GM18951 (cell line): ENCODE measurements around the gene ENDOV.

Experiments used
- POLR2A ChIP-seq: IDR thresholded peaks from 4 replicates; pipeline ENCODE4 v1.6.1; 2011; ENCODE audit warnings: mild to moderate bottlenecking; ENCODE audit not compliant: insufficient read length, insufficient read depth; ENCODE audit errors: extremely low read depth
- in situ Hi-C: fragments of 300-500 bp; cut with MboI; formaldehyde crosslinking; loops from one replicate; pipeline ENCODE4 v1.12.0; 2022; ENCODE audit warnings: low sequenced_read_pairs, mixed read lengths, inconsistent platforms; ENCODE audit not compliant: unreplicated experiment

ENDOV gene

DNA sequence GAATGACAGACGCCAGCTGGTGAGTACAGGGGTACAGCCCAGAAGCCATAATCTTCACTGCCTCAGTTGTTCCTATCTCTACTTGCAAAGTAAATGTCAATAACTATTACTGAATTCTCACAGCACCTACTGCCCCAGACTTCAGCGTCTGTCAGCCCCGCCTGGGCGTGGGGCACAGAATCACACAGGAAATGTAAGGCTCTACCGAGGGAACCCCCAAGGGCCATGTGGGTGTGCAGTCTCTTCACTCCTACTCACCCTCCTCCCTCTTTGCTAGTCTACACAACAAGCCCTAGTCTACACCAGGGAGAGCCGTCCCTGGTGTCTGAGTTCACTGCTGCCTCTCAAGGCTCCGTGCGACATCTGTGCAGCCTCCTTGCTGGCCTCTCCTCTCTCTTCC is 57.0 kb downstream of the ENDOV start:
- no peak for TF ChIP-seq POLR2A
- in situ Hi-C loops: no loop called here

DNA sequence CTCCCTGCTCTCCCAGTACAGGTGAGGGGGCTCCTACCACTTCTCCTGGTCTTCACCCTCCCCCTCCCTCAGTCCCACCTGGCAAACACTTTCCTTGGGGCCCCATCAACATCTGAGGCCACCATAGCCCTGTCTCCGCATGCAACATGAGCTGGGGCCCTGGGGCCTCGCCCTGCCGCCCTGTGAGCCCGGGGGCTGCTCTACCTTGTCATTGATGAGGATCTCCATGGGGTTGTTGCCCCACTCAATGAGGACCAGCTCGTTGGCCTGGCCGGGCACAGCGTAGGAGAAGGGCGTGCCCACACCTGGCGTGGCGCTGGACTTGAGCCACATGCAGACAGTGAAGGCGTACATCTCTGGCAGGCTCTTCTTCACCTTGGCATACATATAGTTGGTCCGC is 58.0 kb downstream of the ENDOV start:
- in situ Hi-C loops: no loop called here
- TF ChIP-seq POLR2A: no peak

DNA sequence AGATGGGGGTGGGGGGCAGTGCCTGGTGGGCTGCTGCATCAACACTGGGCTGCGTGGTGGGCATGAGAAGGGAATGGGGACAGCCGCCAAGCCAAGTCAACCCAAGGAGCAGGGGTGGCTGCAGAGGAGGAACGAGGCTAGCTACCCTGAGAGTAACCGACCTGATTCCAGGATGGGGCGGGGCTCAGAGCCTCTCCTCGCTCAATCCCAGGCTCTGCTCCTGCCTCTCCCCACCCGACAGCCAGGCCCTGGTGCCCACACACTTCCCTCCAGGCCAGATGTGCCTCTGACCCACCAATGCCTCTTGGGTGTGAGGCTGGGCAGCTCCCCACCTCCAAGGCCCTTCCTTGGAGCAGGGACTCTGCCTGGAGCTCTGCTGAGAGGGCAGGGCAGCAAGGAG is 58.7 kb downstream of the ENDOV start:
- TF ChIP-seq POLR2A: no peak
- in situ Hi-C loops: no loop called here

DNA sequence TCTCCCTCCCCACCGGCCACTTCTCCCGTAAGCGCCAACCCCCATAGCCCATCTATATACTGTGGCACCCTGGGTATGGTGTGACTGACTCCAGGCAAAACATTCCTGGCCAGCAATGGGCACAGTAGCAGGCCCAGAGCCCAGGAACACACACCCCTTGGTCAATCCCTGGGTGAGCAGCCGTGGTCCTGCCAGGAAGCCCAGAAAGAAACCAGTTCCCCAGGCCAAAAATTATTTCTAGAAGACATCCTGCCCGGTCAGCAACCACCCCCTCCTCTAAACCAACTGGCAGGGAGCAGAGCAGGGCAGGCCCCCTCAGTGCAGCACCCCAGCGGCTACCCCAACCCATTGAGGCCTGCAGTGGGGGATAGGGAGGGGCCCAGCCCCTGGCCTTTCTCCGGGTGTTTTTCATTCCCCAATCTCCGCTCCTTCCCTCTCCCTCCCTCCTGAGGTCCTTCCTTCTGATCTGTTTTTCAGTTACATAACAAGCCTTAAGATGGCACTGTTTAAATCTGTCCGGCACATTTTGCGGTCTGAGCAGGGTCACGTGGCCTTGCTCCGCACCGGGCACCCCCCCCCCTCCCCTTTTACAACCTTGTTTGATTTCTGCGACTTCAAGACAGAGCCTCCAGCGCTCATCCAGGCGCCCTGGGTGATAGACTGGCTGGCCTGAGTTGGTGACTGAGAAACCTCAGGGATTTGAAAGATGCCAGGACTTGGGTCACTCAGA is 59.4 kb downstream of the ENDOV start:
- in situ Hi-C loops: no loop called here

DNA sequence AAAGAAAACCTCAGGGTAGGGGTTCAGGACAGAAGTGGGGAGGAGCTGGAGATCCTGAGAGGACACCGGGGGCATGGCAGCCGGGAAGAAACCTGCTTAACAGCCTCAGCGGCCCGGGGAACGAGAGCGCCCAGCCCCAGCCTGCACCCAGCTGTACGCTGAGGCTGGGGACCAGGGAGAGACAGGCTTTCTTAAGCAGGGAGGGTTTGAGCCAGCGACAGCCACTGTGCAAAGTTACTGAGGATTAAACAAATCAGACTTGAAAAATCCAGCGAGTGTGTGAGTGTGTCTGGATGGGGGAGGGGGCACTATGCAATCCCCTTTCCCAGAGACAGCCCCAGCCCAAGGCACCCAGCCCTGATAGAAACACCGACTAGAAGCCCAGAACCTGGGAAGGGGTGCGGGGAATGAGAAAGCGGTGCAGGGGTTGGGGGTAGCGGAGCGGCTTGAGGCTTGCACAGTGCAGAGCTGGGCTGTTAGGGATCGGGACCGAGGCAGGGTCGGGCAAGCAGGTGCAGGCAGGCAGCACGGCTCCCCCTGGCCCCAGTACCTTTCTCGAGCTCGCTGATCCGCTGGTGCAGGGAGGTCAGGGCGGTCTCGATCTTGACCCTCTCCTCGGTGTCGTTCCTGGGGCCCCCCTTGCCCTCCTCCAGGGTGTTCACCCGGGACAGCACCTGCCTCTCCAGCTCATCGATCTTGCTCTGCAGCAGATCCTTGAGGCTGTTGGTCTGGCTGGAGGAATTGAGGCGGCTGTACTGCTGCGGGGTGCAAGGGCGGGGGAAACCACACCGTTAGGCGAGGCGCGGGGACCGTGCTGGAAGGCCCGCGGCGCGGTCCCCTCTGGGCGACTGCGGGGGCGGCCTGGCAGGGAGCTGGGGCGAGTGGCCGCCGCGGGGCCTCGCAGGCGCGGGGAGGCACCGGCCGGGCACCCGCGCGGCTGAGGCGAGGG is 60.3 kb downstream of the ENDOV start:
- in situ Hi-C loops: no loop called here
- TF ChIP-seq POLR2A: no peak

More for the DNA sequence above, 59.4 kb downstream of the ENDOV start:
- TF ChIP-seq POLR2A: no peak

DNA sequence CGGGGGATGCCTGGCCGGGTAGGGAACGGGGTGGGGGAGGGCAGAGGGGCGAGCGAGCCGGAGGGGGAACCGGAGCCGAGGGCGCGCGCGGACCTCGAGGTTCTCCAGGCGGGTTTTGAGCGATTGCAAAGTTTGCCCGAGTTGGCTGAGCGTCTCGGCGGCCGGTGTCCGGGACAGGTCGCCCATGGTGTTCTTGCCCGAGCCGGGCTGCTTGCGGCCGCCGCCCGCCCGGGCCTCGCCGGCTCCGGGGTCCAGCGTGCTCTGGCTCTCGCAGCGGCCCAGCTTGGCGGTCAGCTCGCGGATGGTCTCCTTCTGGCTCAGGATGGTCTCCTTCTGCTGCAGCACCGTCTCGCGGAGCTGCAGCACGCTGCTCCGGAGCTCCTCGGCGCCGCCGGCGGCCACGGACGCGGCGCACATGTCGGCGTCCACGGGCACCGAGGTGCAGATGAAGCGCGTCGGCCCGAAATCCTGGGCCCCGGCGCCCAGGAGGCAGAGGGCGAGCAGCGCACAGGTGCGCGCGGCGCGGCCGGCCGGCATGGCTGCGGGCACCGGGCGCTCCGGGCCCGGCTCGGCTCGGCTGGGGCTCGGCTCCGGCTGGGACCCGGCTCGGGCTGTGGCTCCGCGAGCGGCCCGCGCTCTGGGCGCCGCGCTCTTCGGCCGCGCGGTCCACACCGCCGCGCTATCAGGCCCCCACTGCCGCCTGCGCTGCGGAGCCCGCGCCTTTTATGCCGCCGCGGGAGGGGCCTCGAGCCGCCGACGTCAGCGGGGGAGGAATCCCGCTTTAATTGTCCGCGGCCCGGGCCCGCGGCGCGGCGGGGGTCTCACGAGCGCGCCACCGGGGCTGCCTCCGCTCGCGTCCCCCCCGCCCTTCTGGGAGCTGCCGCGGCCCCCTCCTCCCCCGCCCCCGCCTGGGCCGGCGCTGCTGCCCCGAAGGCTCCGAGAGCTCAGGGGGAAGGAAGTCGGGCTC is 61.2 kb downstream of the ENDOV start, which contains the start of gene NPTX1:
NPTX1 (minus strand) TSS at position 698 of the 967 bp plus-strand sequence; CDS start at position 537, 161 bp downstream.
- in situ Hi-C loops: no loop called here
- TF ChIP-seq POLR2A: no peak

DNA sequence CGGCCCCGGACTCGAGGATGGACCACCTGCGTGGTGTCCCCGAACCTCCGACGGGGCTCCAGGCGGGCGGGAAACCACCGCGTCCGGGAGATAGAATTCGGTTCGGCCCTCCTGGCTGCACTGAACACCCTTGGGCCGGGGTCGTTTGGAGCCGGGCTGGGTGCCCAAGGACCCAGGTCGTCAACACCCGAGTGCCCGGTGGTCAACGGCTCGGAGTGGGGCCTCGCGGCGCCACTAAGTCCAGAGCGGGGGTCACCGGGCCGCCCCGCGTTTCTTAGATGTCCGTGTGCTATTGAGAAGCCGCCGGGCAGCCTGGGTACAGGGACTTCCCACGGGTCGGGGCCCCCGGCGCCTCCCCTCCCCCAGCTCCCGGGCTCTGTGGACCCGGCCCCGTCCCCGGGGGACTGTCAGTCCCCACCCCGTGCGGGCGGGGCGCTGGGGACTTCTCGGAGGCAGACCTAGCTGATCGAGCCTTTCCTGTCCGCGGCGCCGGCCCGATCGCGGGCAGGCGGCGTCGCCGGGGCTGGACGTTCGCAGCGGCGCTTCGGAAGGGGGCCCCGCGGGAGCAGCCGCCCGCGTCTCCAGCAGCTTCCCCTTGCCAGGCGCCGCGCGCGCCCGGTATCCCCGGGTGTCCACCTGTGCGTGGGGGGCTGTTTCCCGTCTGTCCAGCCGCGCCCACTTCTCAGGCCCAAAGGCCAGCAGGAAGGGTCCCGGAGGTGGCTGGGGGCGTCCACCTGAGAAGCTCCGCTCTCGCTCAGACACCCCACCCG is 62.1 kb downstream of the ENDOV start:
- in situ Hi-C loops: no loop called here
- no peak for TF ChIP-seq POLR2A

DNA sequence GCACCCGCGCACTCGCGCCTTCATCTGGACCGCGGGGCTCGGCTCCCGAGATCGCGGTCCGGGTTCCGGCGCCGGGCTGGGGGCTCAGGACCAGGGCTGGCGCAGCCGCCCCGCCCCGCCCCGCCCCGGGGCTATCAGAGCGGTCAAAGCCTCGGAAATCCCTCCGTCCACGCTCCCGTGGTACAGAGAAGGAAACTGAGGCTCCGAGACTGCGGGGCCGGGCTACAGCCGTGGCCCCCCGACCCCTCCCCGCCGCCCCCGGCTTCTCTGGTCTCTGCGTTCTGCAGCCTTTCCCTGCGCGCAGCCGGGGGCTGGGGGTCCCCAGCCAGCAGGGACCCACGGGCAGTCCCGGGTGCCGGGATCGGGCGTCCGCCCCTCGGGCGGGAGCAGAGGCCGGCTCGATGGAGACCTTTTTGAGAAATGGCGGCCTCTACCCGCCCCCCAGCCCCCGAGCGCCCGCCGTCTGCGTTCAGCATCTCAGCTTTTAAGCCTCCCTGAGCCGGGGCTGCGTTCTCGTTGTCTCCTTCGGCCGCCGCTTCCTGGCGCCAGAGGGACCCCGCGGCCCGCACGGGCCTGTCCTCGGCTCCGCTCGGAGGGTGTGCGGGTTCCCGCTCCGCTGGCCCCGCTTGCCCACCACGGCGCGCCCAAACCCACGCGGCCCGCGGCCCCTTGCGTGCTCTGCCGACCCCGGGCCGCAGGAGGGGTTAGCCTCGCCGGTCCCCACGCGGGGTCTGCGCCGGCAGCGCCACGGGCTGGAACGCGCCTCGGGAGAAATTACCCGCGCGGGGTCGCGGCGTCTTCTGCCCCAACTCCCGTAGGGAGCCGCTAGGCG is 62.9 kb downstream of the ENDOV start:
- no peak for TF ChIP-seq POLR2A

DNA sequence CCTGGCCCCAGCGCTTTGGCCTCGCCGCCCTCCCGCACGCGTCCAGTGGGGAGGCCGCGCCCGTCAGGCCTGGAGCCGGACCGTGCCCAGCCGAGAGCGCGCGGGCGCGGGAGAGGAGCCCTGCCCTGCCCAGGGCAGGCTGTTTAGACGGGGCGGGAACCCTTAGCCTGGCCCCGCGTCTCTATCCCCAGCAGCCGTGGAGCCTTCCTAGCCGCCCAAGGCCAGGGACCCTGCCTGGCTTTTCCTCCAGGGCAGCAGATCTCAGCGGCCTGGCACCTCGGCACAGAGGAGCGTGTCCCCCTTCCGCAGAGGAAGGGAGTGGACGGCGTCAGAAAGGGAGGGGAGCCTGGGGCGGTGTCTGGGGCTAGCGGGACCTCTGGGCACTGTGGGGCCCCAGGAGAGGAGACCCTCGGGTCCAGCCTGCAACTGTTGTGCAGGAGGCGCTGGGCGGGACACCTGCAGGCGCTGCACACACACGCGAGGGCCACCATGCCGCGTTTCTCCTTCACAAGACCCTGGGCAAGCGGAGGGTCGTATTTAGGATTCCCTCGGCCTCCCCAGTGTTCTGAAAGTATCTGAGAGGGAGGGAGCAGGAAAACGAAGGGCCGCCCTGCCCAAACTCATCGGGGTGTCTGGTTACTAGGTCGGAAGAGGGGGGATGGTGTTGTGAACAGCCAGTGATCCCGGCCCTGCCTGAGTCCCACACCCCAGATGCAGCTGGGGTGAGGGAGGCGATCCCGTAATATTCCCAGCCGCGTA is 63.7 kb downstream of the ENDOV start:
- in situ Hi-C loops: no loop called here
- TF ChIP-seq POLR2A: no peak

More for the DNA sequence above, 62.9 kb downstream of the ENDOV start:
- in situ Hi-C loops: no loop called here

DNA sequence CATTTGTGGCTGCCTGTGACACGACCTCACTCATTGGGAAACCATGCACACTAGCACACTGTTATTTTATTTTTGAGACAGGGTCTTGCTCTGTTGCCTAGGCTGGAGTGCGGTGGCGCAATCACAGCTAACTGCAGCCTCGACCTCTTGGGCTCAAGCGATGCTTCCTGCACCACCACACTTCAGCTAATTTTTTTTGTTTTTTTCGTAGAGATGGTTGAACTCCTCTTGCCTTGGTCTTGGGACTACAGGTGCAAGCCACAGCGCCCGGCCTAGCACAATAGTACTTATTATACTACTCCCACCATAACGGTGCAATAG is 64.2 kb downstream of the ENDOV start:
- no peak for TF ChIP-seq POLR2A
- in situ Hi-C loops: no loop called here

DNA sequence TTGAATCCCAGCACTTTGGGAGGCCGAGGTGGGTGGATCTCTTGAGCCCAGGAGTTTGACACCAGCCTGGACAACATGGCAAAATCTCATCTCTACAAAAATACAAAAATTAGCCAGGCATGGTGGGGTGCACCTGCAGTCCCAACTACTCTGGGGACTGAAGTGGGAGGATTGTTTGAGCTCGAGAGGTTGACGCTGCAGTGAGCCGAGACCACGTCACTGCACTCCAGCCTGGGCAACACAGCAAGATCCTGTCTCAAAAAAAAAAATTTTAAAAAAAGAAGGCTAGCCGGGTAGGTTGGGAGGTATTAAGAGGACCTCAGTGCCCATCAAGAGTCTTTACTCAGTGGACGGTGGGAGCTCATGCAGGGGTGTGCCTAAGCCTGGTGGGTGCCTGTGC is 65.3 kb downstream of the ENDOV start:
- no peak for TF ChIP-seq POLR2A

More for the DNA sequence above, 65.3 kb downstream of the ENDOV start:
- in situ Hi-C loops: no loop called here
